K562 (cell line): Measurements from ENCODE around the gene FAF2. TPM values are rescaled to one million over a fixed set of nuclear protein-coding genes. Genes with fewer than 3 reads are reported as not detected.

Experiments
- ATAC-seq: fragments of 200-7000 bp; cut with Tn5 transposase; 3 replicates; pipeline ENCODE4 v1.9.1; 2020; ENCODE audit warnings: moderate library complexity
- BruUV-seq: library from RNA; stranded (reverse); fragments of 400-500 nt; replicated peaks from 2 replicates; lab custom pipeline; 2021; lab: Mats Ljungman, UMichigan
- CTCF ChIA-PET: fragments of 300-600 bp; formaldehyde crosslinking; extraction: SDS; loops from one replicate; lab custom pipeline; 2021; ENCODE audit warnings: low intra/inter-chr PET ratio; lab: Yijun Ruan, JAX
- POLR2A ChIA-PET: fragments of 300-600, 350-650 bp; sonication (Branson Sonifier 250); formaldehyde crosslinking; extraction: SDS; loops from one replicate; lab custom pipeline; 2021; ENCODE audit warnings: antibody characterized with exemption, inconsistent platforms; lab: Yijun Ruan, JAX
- DNase-seq, 4 experiments: peaks; one replicate each; pipeline versions ENCODE4 v3.0.0 to v3.0.0-alpha.2; 2011 to 2018; ENCODE audit warnings: low spot score in 3 of 4, mixed read lengths in 3 of 4; ENCODE audit errors: extremely low read depth in 1 of 4
- FAIRE-seq: peaks from 2 replicates; lab custom pipeline; 2011; peaks lifted over from hg19 to GRCh38; lab: Jason Lieb, UNC
- H2AFZ ChIP-seq: 2 replicates; pipeline ENCODE4 v1.6.0; 2011; ENCODE audit warnings: low read depth, low read length, control low read depth, inconsistent platforms
- H3K27ac ChIP-seq: fragments of 200-600 bp; 3 replicates; pipeline ENCODE4 v1.8.0; 2011; ENCODE audit warnings: low read depth, mild to moderate bottlenecking, control low read depth, inconsistent platforms, low read length, moderate library complexity, mixed read lengths; ENCODE audit errors: extremely low read depth
- H3K27me3 ChIP-seq, 2 experiments: fragments of 300-600 bp in 1 of 2; 2 replicates in 1 of 2; 3 replicates in 1 of 2; pipeline versions ENCODE4 v1.6.0 to v1.8.0; 2011; ENCODE audit warnings: inconsistent platforms in 2 of 2, low read length in 2 of 2, mild to moderate bottlenecking in 1 of 2, mixed read lengths in 1 of 2, moderate library complexity in 1 of 2; ENCODE audit not compliant: control insufficient read depth in 2 of 2, insufficient read depth in 2 of 2
- H3K36me3 ChIP-seq: fragments of 300-600 bp; 3 replicates; pipeline ENCODE4 v1.8.0; 2011; ENCODE audit warnings: mild to moderate bottlenecking, low read length, inconsistent platforms; ENCODE audit not compliant: control insufficient read depth, insufficient read depth
- H3K4me1 ChIP-seq, 2 experiments: fragments of 200-600 bp in 1 of 2; replicated peaks in 1 of 2; 2 replicates in 1 of 2; 3 replicates in 1 of 2; pipeline versions ENCODE4 v1.5.1 to v1.8.0; 2011; ENCODE audit warnings: inconsistent platforms in 2 of 2, low read length in 2 of 2, mild to moderate bottlenecking in 1 of 2, mixed read lengths in 1 of 2, moderate library complexity in 1 of 2; ENCODE audit not compliant: control insufficient read depth in 2 of 2, insufficient read depth in 2 of 2
- H3K4me2 ChIP-seq: 2 replicates; pipeline ENCODE4 v1.6.1; 2011; ENCODE audit warnings: low read length, control low read depth, inconsistent platforms, mixed read lengths; ENCODE audit not compliant: insufficient read depth
- H3K4me3 ChIP-seq: fragments of 200-600 bp; sonication (generic), shearing (Covaris generic); 2 replicates; pipeline ENCODE4 v1.5.1; 2016; ENCODE audit warnings: control low read depth, inconsistent platforms
- H3K79me2 ChIP-seq: fragments of 200-600 bp; 3 replicates; pipeline ENCODE4 v1.8.0; 2011; ENCODE audit warnings: low read length, inconsistent platforms; ENCODE audit not compliant: control insufficient read depth, insufficient read depth
- H3K9ac ChIP-seq, 2 experiments: 2 replicates each; pipeline versions ENCODE4 v1.6.0 to v1.6.1; 2011; ENCODE audit warnings: low read depth in 2 of 2, low read length in 2 of 2, control low read depth in 1 of 2, inconsistent platforms in 1 of 2, mild to moderate bottlenecking in 1 of 2, mixed read lengths in 1 of 2; ENCODE audit not compliant: insufficient read depth in 1 of 2
- H3K9me1 ChIP-seq: one replicate; pipeline ENCODE4 v1.6.0; 2011; ENCODE audit warnings: inconsistent platforms, mild to moderate bottlenecking, low read length, moderate library complexity; ENCODE audit not compliant: control insufficient read depth, insufficient read depth
- H3K9me3 ChIP-seq: replicated peaks from 2 replicates; pipeline ENCODE4 v1.5.1; 2011; ENCODE audit warnings: low read depth, low read length, inconsistent platforms; ENCODE audit not compliant: control insufficient read depth, insufficient read depth
- H4K20me1 ChIP-seq: replicated peaks from 2 replicates; pipeline ENCODE4 v1.6.1; 2011; ENCODE audit warnings: low read length, inconsistent platforms, mixed read lengths; ENCODE audit not compliant: control insufficient read depth, insufficient read depth
- BCLAF1 ChIP-seq, 2 experiments: fragments of 450-650 bp in 1 of 2; IDR thresholded peaks; 2 replicates each; pipeline ENCODE4 v1.6.1; 2011 to 2017; ENCODE audit warnings: low read depth in 2 of 2, antibody characterized with exemption in 1 of 2, borderline replicate concordance in 1 of 2, low read length in 1 of 2, mild to moderate bottlenecking in 1 of 2, mixed read lengths in 1 of 2; ENCODE audit not compliant: control insufficient read depth in 1 of 2
- RBM17 ChIP-seq: fragments of 200-400 bp; formaldehyde crosslinking; IDR thresholded peaks from 2 replicates; pipeline ENCODE4 v1.6.1; 2017; ENCODE audit warnings: low read depth, mild to moderate bottlenecking, low read length, borderline replicate concordance
- SRSF1 ChIP-seq: fragments of 200-400 bp; formaldehyde crosslinking; IDR thresholded peaks from 2 replicates; pipeline ENCODE4 v1.6.1; 2017; ENCODE audit warnings: mild to moderate bottlenecking, low read depth, low read length, moderate library complexity
- TAF9B ChIP-seq: fragments of 450-650 bp; IDR thresholded peaks from 2 replicates; pipeline ENCODE4 v1.6.1; 2018; ENCODE audit warnings: mild to moderate bottlenecking; ENCODE audit not compliant: partially characterized antibody
- TGIF2 ChIP-seq: sonication (generic); formaldehyde crosslinking; IDR thresholded peaks from 2 replicates; pipeline ENCODE4 v1.8.1; 2022; ENCODE audit warnings: mild to moderate bottlenecking, missing genetic modification reagents, moderate library complexity
- U2AF2 ChIP-seq: fragments of 200-400 bp; formaldehyde crosslinking; optimal IDR thresholded peaks from 2 replicates; pipeline ENCODE3; 2017; ENCODE audit warnings: low read depth, mild to moderate bottlenecking, low read length
- ZMIZ1 ChIP-seq, 2 experiments: fragments of 150-350 bp in 1 of 2; IDR thresholded peaks; 2 replicates each; pipeline ENCODE4 v1.6.1; 2012 to 2016; ENCODE audit warnings: low read depth in 2 of 2, low read length in 2 of 2, mild to moderate bottlenecking in 1 of 2, moderate library complexity in 1 of 2
- ZNF408 ChIP-seq: fragments of 250-450 bp; sonication (Bioruptor Pico); IDR thresholded peaks from 2 replicates; pipeline ENCODE4 v1.4.0; 2020; ENCODE audit warnings: low read depth, mild to moderate bottlenecking, moderate library complexity
- WGBS: fragments of 100-300 bp; shearing (Covaris generic); methylation state at CpG from one replicate; pipeline ENCODE4 v1.1.6; 2016; ENCODE audit warnings: low coverage, mixed read lengths; ENCODE audit not compliant: insufficient coverage; ENCODE audit errors: missing lambda C conversion rate; 5-methylcytosine and 5-hydroxymethylcytosine counted together
- in situ Hi-C: fragments of 300-500 bp; cut with MboI; formaldehyde crosslinking; loops from 4 replicates; pipeline ENCODE4 v1.15.0; 2018; ENCODE audit warnings: inconsistent platforms, mixed read lengths
- intact Hi-C: fragments of 100-400 bp; cut with micrococcal nuclease; formaldehyde crosslinking; loops from 2 replicates; pipeline ENCODE4 v1.14.2; 2022
- polyA plus RNA-seq, 8 experiments: library from polyadenylated mRNA; depleted of rRNA in 4 of 8; stranded (reverse) in 5 of 8; unstranded in 3 of 8; fragments of >200 nt; fragmentation: Nextera tagmentation in 2 of 8; fragmentation: Illumina TruSeq in 1 of 8; extraction: Ambion mirVana in 2 of 8; extraction: Trizol in 1 of 8; gene quantifications; 2 replicates each; pipeline versions ENCODE4 v1.2.1 to v1.2.3, GENCODE V29; 2011 to 2014; ENCODE audit warnings: inconsistent platforms in 1 of 8, missing spikeins in 1 of 8
- total RNA-seq, 7 experiments: library from RNA; depleted of rRNA in 6 of 7; stranded (reverse); fragments of >200 nt in 6 of 7; fragmentation: Illumina TruSeq in 2 of 7; extraction: Trizol in 2 of 7; gene quantifications; 2 replicates each; pipeline versions ENCODE4 v1.2.1 to v1.2.3, GENCODE V29; 2011 to 2021; ENCODE audit warnings: low replicate concordance in 1 of 7
- TF ChIP-seq, protein P1 (sequence below): IDR thresholded peaks from 2 replicates; pipeline ENCODE4 v1.6.1; 2016; ENCODE audit warnings: missing genetic modification characterization, missing compliant biosample characterization
- TF ChIP-seq, protein P2 (sequence below): fragments of 250-450 bp; sonication (Bioruptor Pico); IDR thresholded peaks from 2 replicates; pipeline ENCODE4 v1.8.0; 2021; ENCODE audit warnings: borderline replicate concordance, mild to moderate bottlenecking, moderate library complexity; ENCODE audit not compliant: poor library complexity, severe bottlenecking

The FAF2 gene
- total and polyA plus RNA-seq, 9 of the 15 experiments (the other 6 are each of a cell fraction or from before 2014, with no cell fraction given), result 25.0 to 44.6 (median 36.1) TPM

DNA sequence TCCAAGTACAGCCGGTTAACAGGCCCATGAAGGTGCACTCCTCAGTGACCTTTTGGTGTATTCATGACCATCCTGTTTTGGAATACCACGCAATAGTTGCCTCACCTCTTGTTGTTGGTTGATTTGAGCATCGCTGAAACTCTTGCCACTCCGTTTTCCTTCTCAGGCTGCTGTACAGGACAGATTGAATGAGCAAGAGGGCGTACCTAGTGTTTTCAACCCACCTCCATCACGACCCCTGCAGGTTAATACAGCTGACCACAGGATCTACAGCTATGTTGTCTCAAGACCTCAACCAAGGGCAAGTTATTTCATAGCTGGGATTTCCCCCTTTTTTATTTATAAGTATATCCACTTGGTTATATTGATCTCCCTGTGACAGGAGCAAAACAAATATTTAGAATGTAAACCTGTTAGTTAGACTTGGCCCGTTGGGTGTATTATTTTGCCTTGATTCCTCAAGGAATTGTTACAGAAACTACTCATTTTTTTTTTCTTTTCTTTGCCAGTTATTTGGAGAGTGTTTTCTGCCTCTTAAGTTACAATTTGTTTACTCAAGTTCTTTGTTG, 38.1 kb downstream of the FAF2 start:
- H3K9me3 ChIP-seq, result no peaks in the 10 kb centered on the region
- no peak overlapping the region for H3K4me3 ChIP-seq
- 87% methylated on average over 7 of the region's 7 CpGs for WGBS
- no peak overlapping the region for H3K4me2 ChIP-seq
- H3K9ac ChIP-seq, result no peak overlapping the region
- FAIRE-seq, result no peak
- BruUV-seq, result no TSS peak
- H2AFZ ChIP-seq, result no peak overlapping the region
- H3K27ac ChIP-seq, result no peak overlapping the region
- no peak for DNase-seq
- intact Hi-C loops (loop anchor here (10.0 kb wide), 1 partner anchor 71 kb away; the partner anchor contains the start of gene CLTB), in situ Hi-C loops (no loop called here)
- peaks cover 27% of the 10 kb centered on the region for H3K79me2 ChIP-seq
- POLR2A ChIA-PET, result interaction anchor here (0.7 kb wide), 1 partner anchor 49 kb away, joined by 3 read pairs; no protein-coding TSS in a partner anchor
- no peaks in the 10 kb centered on the region for H3K27me3 ChIP-seq
- no peaks in the 10 kb centered on the region for H4K20me1 ChIP-seq
- no peak for ATAC-seq
- no peaks in the 10 kb centered on the region for H3K9me1 ChIP-seq
- CTCF ChIA-PET, result no interaction called here
- H3K36me3 ChIP-seq, result peaks cover 78% of the 10 kb centered on the region
- H3K4me1 ChIP-seq, result peaks cover 0 to 4% of the 10 kb centered on the region in 2 experiments; a peak in 2 of 5 replicates
- TF ChIP-seq ZMIZ1 (IDR thresholded peaks at IDR 0.05; ENCODE audit: low read depth in 2 of 2, low read length in 2 of 2) (no peak), BCLAF1 (IDR thresholded peaks at IDR 0.05; ENCODE audit: borderline replicate concordance in 1 of 2, control insufficient read depth in 1 of 2, low read depth in 2 of 2, low read length in 1 of 2) (no peak), SRSF1 (no peak), TGIF2 (CRISPR knock-in tag) (no peak), TAF9B (no peak), U2AF2 (no peak), ZNF408 (CRISPR knock-in tag) (no peak), RBM17 (no peak)
- TF ChIP-seq, protein P1, sequence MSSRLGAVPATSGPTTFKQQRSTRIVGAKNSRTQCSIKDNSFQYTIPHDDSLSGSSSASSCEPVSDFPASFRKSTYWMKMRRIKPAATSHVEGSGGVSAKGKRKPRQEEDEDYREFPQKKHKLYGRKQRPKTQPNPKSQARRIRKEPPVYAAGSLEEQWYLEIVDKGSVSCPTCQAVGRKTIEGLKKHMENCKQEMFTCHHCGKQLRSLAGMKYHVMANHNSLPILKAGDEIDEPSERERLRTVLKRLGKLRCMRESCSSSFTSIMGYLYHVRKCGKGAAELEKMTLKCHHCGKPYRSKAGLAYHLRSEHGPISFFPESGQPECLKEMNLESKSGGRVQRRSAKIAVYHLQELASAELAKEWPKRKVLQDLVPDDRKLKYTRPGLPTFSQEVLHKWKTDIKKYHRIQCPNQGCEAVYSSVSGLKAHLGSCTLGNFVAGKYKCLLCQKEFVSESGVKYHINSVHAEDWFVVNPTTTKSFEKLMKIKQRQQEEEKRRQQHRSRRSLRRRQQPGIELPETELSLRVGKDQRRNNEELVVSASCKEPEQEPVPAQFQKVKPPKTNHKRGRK (tag), result no peak
- TF ChIP-seq, protein P2, sequence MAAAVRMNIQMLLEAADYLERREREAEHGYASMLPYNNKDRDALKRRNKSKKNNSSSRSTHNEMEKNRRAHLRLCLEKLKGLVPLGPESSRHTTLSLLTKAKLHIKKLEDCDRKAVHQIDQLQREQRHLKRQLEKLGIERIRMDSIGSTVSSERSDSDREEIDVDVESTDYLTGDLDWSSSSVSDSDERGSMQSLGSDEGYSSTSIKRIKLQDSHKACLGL (CRISPR knock-in tag), result no peak
